ENCODE measurements around the gene DEFB132. TPM values are rescaled to one million over a fixed set of nuclear protein-coding genes. Genes with fewer than 3 reads are reported as not detected.
"Not testable (repeated sequence)": the region's sequence is repeated elsewhere in the genome, so short reads cannot be mapped to it uniquely, and the experiment has no call there.

The DEFB132 gene
- polyA plus RNA-seq, 4 donors = 0.03 TPM; not detected in 3

- H3K9me3 ChIP-seq (ENCODE audit: control insufficient read depth in 2 of 2, insufficient read depth in 1 of 2, low read depth in 1 of 2, low read length in 1 of 2) = no peaks in the 10 kb centered on the region
- no peak overlapping the region for H3K27ac ChIP-seq (ENCODE audit: low read depth in 1 of 3, low read length in 2 of 3)
- no peak overlapping the region for H3K4me3 ChIP-seq (ENCODE audit: low read depth in 1 of 3, low read length in 3 of 3)
- no peak for FAIRE-seq
- no peaks in the 10 kb centered on the region for H3K4me1 ChIP-seq (ENCODE audit: control insufficient read depth in 3 of 3, insufficient read depth in 2 of 3, low read depth in 1 of 3, low read length in 2 of 3)
- 44 to 56% (median 53%) methylated on average over 1 of the region's 1 CpG for WGBS, 3 donors
- H3K27me3 ChIP-seq (ENCODE audit: control insufficient read depth in 3 of 3, insufficient read depth in 3 of 3, low read length in 3 of 3) = peaks cover 0 to 4% (median 3%) of the 10 kb centered on the region in 3 donors
- DNase-seq = no peak
- H3K36me3 ChIP-seq (ENCODE audit: control insufficient read depth in 3 of 3, insufficient read depth in 2 of 3, low read depth in 1 of 3, low read length in 3 of 3) = no peaks in the 10 kb centered on the region
Observed at GRCh38 chr20:221258-221830, 36.2 kb upstream of the DEFB132 start.

- not testable (repeated sequence) for H3K4me3 ChIP-seq (ENCODE audit: low read depth in 1 of 3, low read length in 3 of 3); H3K27ac ChIP-seq (ENCODE audit: low read depth in 1 of 3, low read length in 2 of 3); H3K36me3 ChIP-seq (ENCODE audit: control insufficient read depth in 3 of 3, insufficient read depth in 2 of 3, low read depth in 1 of 3, low read length in 3 of 3); H3K4me1 ChIP-seq (ENCODE audit: control insufficient read depth in 3 of 3, insufficient read depth in 2 of 3, low read depth in 1 of 3, low read length in 2 of 3); DNase-seq; H3K9me3 ChIP-seq (ENCODE audit: control insufficient read depth in 2 of 2, insufficient read depth in 1 of 2, low read depth in 1 of 2, low read length in 1 of 2); H3K27me3 ChIP-seq (ENCODE audit: control insufficient read depth in 3 of 3, insufficient read depth in 3 of 3, low read length in 3 of 3); FAIRE-seq
- 74 to 86% (median 81%) methylated on average over 3 of the region's 3 CpGs for WGBS, 3 donors
Observed at GRCh38 chr20:225879-226278, 31.6 kb upstream of the DEFB132 start.

GRCh38 chr20:226958-227357, 30.6 kb upstream of the DEFB132 start, which contains the start of gene DEFB129:
Gene DEFB129, plus strand, starts transcription at chr20:227258. Its CDS starts 31 bp downstream, at chr20:227289.
- DNase-seq (no peak), FAIRE-seq (no peak)
- H3K36me3 ChIP-seq (ENCODE audit: control insufficient read depth in 3 of 3, insufficient read depth in 2 of 3, low read depth in 1 of 3, low read length in 3 of 3) = no peaks in the 10 kb centered on the region

GRCh38 chr20:227439-228105, 30.0 kb upstream of the DEFB132 start:
- DNase-seq (no peak), FAIRE-seq (no peak)
- no peaks in the 10 kb centered on the region for H3K9me3 ChIP-seq (ENCODE audit: control insufficient read depth in 2 of 2, insufficient read depth in 1 of 2, low read depth in 1 of 2, low read length in 1 of 2)
- peaks cover 0 to 2% (median 0%) of the 10 kb centered on the region in 3 donors for H3K27me3 ChIP-seq (ENCODE audit: control insufficient read depth in 3 of 3, insufficient read depth in 3 of 3, low read length in 3 of 3)
- no peaks in the 10 kb centered on the region for H3K36me3 ChIP-seq (ENCODE audit: control insufficient read depth in 3 of 3, insufficient read depth in 2 of 3, low read depth in 1 of 3, low read length in 3 of 3)
- H3K4me3 ChIP-seq (ENCODE audit: low read depth in 1 of 3, low read length in 3 of 3) = no peak overlapping the region
- H3K4me1 ChIP-seq (ENCODE audit: control insufficient read depth in 3 of 3, insufficient read depth in 2 of 3, low read depth in 1 of 3, low read length in 2 of 3) = no peaks in the 10 kb centered on the region
- 65 to 80% (median 68%) methylated on average over 3 of the region's 3 CpGs for WGBS, 3 donors
- no peak overlapping the region for H3K27ac ChIP-seq (ENCODE audit: low read depth in 1 of 3, low read length in 2 of 3)

More at GRCh38 chr20:226958-227357, 30.6 kb upstream of the DEFB132 start, which contains the start of gene DEFB129:
- H3K4me1 ChIP-seq (ENCODE audit: control insufficient read depth in 3 of 3, insufficient read depth in 2 of 3, low read depth in 1 of 3, low read length in 2 of 3) = no peaks in the 10 kb centered on the region
- H3K27ac ChIP-seq (ENCODE audit: low read depth in 1 of 3, low read length in 2 of 3) = no peak within 1 kb of the TSS
- no peak within 1 kb of the TSS for H3K4me3 ChIP-seq (ENCODE audit: low read depth in 1 of 3, low read length in 3 of 3)
- WGBS, 3 donors = 76 to 83% (median 81%) methylated on average over 3 of the region's 3 CpGs
- H3K27me3 ChIP-seq (ENCODE audit: control insufficient read depth in 3 of 3, insufficient read depth in 3 of 3, low read length in 3 of 3) = peaks cover 0 to 2% (median 0%) of the 10 kb centered on the region in 3 donors
- no peaks in the 10 kb centered on the region for H3K9me3 ChIP-seq (ENCODE audit: control insufficient read depth in 2 of 2, insufficient read depth in 1 of 2, low read depth in 1 of 2, low read length in 1 of 2)

GRCh38 chr20:235891-236290, 21.6 kb upstream of the DEFB132 start:
- Histone ChIP-seq H3K27ac (ENCODE audit: low read depth in 1 of 3, low read length in 2 of 3) (no peak overlapping the region), H3K27me3 (ENCODE audit: control insufficient read depth in 3 of 3, insufficient read depth in 3 of 3, low read length in 3 of 3) (no peaks in the 10 kb centered on the region), H3K36me3 (ENCODE audit: control insufficient read depth in 3 of 3, insufficient read depth in 2 of 3, low read depth in 1 of 3, low read length in 3 of 3) (no peaks in the 10 kb centered on the region), H3K4me1 (ENCODE audit: control insufficient read depth in 3 of 3, insufficient read depth in 2 of 3, low read depth in 1 of 3, low read length in 2 of 3) (no peaks in the 10 kb centered on the region), H3K4me3 (ENCODE audit: low read depth in 1 of 3, low read length in 3 of 3) (no peak overlapping the region), H3K9me3 (ENCODE audit: control insufficient read depth in 2 of 2, insufficient read depth in 1 of 2, low read depth in 1 of 2, low read length in 1 of 2) (no peaks in the 10 kb centered on the region)
- DNase-seq = no peak
- WGBS, 3 donors = 65 to 84% (median 73%) methylated on average over 1 of the region's 1 CpG
- no peak for FAIRE-seq

GRCh38 chr20:237489-237888, 20.0 kb upstream of the DEFB132 start:
- H3K27ac ChIP-seq (ENCODE audit: low read depth in 1 of 3, low read length in 2 of 3) = no peak overlapping the region
- H3K36me3 ChIP-seq (ENCODE audit: control insufficient read depth in 3 of 3, insufficient read depth in 2 of 3, low read depth in 1 of 3, low read length in 3 of 3) = no peaks in the 10 kb centered on the region
- no peaks in the 10 kb centered on the region for H3K27me3 ChIP-seq (ENCODE audit: control insufficient read depth in 3 of 3, insufficient read depth in 3 of 3, low read length in 3 of 3)
- no peaks in the 10 kb centered on the region for H3K9me3 ChIP-seq (ENCODE audit: control insufficient read depth in 2 of 2, insufficient read depth in 1 of 2, low read depth in 1 of 2, low read length in 1 of 2)
- no peak overlapping the region for H3K4me3 ChIP-seq (ENCODE audit: low read depth in 1 of 3, low read length in 3 of 3)
- DNase-seq = no peak
- FAIRE-seq = no peak
- no peaks in the 10 kb centered on the region for H3K4me1 ChIP-seq (ENCODE audit: control insufficient read depth in 3 of 3, insufficient read depth in 2 of 3, low read depth in 1 of 3, low read length in 2 of 3)
- 41 to 59% (median 48%) methylated on average over 4 of the region's 4 CpGs for WGBS, 3 donors

GRCh38 chr20:237929-238328, 19.6 kb upstream of the DEFB132 start:
- Histone ChIP-seq H3K27ac (ENCODE audit: low read depth in 1 of 3, low read length in 2 of 3) (no peak overlapping the region), H3K4me3 (ENCODE audit: low read depth in 1 of 3, low read length in 3 of 3) (no peak overlapping the region), H3K27me3 (ENCODE audit: control insufficient read depth in 3 of 3, insufficient read depth in 3 of 3, low read length in 3 of 3) (no peaks in the 10 kb centered on the region), H3K4me1 (ENCODE audit: control insufficient read depth in 3 of 3, insufficient read depth in 2 of 3, low read depth in 1 of 3, low read length in 2 of 3) (no peaks in the 10 kb centered on the region), H3K36me3 (ENCODE audit: control insufficient read depth in 3 of 3, insufficient read depth in 2 of 3, low read depth in 1 of 3, low read length in 3 of 3) (no peaks in the 10 kb centered on the region), H3K9me3 (ENCODE audit: control insufficient read depth in 2 of 2, insufficient read depth in 1 of 2, low read depth in 1 of 2, low read length in 1 of 2) (no peaks in the 10 kb centered on the region)
- no peak for FAIRE-seq
- WGBS, 3 donors = 44 to 56% (median 52%) methylated on average over 3 of the region's 3 CpGs
- DNase-seq = no peak

GRCh38 chr20:242905-243304, 14.6 kb upstream of the DEFB132 start:
- Histone ChIP-seq H3K27ac (ENCODE audit: low read depth in 1 of 3, low read length in 2 of 3) (no peak overlapping the region), H3K4me1 (ENCODE audit: control insufficient read depth in 3 of 3, insufficient read depth in 2 of 3, low read depth in 1 of 3, low read length in 2 of 3) (no peaks in the 10 kb centered on the region), H3K36me3 (ENCODE audit: control insufficient read depth in 3 of 3, insufficient read depth in 2 of 3, low read depth in 1 of 3, low read length in 3 of 3) (no peaks in the 10 kb centered on the region), H3K27me3 (ENCODE audit: control insufficient read depth in 3 of 3, insufficient read depth in 3 of 3, low read length in 3 of 3) (no peaks in the 10 kb centered on the region), H3K9me3 (ENCODE audit: control insufficient read depth in 2 of 2, insufficient read depth in 1 of 2, low read depth in 1 of 2, low read length in 1 of 2) (no peaks in the 10 kb centered on the region), H3K4me3 (ENCODE audit: low read depth in 1 of 3, low read length in 3 of 3) (no peak overlapping the region)
- DNase-seq = no peak
- WGBS, 3 donors = 70 to 92% (median 86%) methylated on average over 2 of the region's 2 CpGs
- FAIRE-seq = no peak
